ENCODE results near the gene MYNN.

- TF ChIP-seq CTCF (IDR thresholded peaks at IDR 0.05) (no peak), POLR2A (IDR thresholded peaks at IDR 0.05) (no peak), EP300 (IDR thresholded peaks at IDR 0.05) (no peak), POLR2AphosphoS5 (IDR thresholded peaks at IDR 0.05) (no peak)
These were observed 17.0 kb downstream of the MYNN start for GRCh38 chr3:169790219-169790618.

All from gastroesophageal sphincter (tissue), 3 donors.